ENCODE results near the gene KCNK4. TPM values are rescaled to one million over a fixed set of nuclear protein-coding genes. Genes with fewer than 3 reads are reported as not detected.

The KCNK4 gene
- total RNA-seq, 1 donor from 2014 or later: 0.47 TPM

DNA sequence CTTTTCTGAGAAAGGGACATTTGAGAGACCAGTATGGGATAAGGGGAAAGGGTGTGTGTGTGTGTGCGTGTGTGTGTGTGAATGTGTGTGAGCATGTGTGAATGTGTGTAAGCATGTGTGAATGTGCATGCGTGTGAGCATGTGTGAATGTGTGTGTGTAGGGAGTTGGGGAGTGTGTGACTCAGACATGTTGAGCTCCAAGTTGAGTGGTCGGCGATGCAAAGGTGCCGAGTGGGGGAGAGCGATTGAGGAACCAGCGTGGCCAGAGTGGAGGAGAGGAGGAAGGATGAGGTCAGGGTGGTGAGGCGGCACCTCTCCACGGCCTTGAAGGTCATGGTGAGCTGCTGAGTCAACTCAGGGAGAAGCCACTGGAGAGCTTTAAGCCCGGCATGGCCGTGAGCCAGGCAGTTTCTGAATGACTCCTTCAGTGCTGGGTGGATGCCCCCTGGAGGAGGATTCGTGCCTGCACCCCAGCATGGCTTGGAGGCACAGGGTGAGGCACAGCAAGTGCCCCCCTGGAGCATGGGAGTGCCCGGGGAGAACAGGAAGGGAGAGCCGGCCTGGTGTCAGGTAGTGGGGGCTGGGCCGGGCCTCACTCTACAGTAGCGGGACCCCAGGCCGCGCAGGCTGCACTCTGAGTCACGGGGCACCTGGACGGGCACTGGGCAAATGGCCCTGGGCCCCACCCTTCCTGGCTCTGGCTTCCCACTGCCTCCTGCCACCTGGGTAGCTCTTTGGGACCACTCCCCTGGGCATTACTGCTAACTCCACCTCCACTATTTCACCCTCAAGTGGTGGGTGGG is 40.7 kb downstream of the KCNK4 start:
- TF ChIP-seq, protein P1, sequence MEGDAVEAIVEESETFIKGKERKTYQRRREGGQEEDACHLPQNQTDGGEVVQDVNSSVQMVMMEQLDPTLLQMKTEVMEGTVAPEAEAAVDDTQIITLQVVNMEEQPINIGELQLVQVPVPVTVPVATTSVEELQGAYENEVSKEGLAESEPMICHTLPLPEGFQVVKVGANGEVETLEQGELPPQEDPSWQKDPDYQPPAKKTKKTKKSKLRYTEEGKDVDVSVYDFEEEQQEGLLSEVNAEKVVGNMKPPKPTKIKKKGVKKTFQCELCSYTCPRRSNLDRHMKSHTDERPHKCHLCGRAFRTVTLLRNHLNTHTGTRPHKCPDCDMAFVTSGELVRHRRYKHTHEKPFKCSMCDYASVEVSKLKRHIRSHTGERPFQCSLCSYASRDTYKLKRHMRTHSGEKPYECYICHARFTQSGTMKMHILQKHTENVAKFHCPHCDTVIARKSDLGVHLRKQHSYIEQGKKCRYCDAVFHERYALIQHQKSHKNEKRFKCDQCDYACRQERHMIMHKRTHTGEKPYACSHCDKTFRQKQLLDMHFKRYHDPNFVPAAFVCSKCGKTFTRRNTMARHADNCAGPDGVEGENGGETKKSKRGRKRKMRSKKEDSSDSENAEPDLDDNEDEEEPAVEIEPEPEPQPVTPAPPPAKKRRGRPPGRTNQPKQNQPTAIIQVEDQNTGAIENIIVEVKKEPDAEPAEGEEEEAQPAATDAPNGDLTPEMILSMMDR (IDR thresholded peaks at IDR 0.05; ENCODE audit: partially characterized antibody, unreplicated experiment): peak; percentile 59
- peaks cover 17% of the 10 kb centered on the region for H3K4me1 Mint-ChIP-seq (ENCODE audit: low read depth, unreplicated experiment)
- H3K4me3 Mint-ChIP-seq (ENCODE audit: unreplicated experiment): peak overlapping the region; percentile 21
- peaks cover 4% of the 10 kb centered on the region for H3K36me3 Mint-ChIP-seq (ENCODE audit: unreplicated experiment)
- DNase-seq: peak; percentile 62
- H3K27ac Mint-ChIP-seq (ENCODE audit: unreplicated experiment): peak overlapping the region; percentile 36
- peaks cover 14% of the 10 kb centered on the region for H3K27me3 Mint-ChIP-seq (ENCODE audit: unreplicated experiment)
- peaks cover 15% of the 10 kb centered on the region for H3K9me3 Mint-ChIP-seq (ENCODE audit: unreplicated experiment)

DNA sequence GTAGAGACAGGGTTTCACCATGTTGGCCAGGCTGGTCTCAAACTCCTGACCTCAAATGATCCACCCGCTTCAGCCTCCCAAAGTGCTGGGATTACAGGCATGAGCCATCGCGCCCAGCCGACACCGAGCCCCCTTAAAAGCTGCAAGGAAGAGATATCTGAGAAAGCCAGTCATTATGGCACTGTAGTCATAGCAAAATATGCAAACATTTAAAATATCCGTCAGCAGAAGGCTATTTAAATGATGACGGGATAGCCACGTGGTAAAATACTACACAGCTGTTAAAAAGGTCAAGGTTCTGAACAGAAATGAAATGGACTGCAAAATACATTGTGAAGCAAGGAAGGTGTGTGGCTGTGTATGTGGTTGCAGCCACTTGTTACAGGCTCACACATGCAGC is 42.5 kb downstream of the KCNK4 start:
- Mint-ChIP-seq H3K27ac (ENCODE audit: unreplicated experiment) (no peak overlapping the region), H3K9me3 (ENCODE audit: unreplicated experiment) (peaks cover 18% of the 10 kb centered on the region), H3K36me3 (ENCODE audit: unreplicated experiment) (no peaks in the 10 kb centered on the region), H3K27me3 (ENCODE audit: unreplicated experiment) (peaks cover 17% of the 10 kb centered on the region), H3K4me1 (ENCODE audit: low read depth, unreplicated experiment) (peaks cover 23% of the 10 kb centered on the region), H3K4me3 (ENCODE audit: unreplicated experiment) (peak overlapping the region; percentile 20)
- TF ChIP-seq, protein P1 (IDR thresholded peaks at IDR 0.05; ENCODE audit: partially characterized antibody, unreplicated experiment): no peak
- no peak for DNase-seq

DNA sequence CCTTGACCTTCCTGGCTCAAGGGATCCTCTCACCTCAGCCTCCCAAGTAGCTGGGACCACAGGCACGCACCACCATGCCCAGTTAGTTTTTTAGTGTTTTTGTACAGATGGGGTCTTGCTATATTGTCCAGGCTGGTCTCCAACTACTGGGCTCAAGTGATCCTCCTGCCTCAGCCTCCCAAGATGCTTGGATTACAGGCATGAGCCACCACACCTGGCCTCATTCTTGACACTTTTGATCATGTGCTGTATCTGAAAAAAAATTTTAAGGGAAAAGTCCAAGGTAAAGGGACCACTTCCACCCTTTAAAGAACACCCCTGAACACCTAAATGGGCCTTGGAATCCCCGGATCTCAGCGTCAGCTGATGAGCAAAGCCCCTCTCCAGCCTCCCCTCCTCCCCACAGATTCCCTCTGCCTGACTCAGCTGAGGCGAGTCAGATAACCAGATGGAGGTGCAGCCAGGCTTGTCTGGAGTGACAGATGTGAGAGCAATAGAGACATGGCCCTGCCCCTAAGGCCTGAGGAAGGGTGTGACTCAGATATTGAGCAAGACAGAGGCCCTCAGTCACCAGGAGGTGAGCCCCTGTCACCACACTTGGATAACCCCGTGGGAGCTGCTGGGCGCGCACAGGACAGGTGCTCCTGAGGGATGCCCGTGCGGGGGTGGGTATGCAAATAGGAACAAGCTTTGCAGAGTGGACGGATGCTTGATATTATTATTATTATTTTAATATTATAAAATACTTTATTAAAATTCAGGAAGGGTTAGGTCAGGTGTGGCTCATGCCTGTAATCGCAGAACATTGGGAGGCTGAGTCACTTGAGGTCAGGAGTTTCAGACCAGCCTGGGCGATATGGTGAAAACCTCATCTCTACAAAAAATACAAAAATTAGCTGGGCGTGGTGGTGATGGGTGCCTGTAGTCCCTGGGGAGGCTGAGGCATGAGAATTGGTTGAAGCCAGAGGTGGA is 43.9 kb downstream of the KCNK4 start:
- peak overlapping the region; percentile 97 for H3K27ac Mint-ChIP-seq (ENCODE audit: unreplicated experiment)
- peaks cover 4% of the 10 kb centered on the region for H3K36me3 Mint-ChIP-seq (ENCODE audit: unreplicated experiment)
- H3K4me3 Mint-ChIP-seq (ENCODE audit: unreplicated experiment): peak overlapping the region; percentile 82

DNA sequence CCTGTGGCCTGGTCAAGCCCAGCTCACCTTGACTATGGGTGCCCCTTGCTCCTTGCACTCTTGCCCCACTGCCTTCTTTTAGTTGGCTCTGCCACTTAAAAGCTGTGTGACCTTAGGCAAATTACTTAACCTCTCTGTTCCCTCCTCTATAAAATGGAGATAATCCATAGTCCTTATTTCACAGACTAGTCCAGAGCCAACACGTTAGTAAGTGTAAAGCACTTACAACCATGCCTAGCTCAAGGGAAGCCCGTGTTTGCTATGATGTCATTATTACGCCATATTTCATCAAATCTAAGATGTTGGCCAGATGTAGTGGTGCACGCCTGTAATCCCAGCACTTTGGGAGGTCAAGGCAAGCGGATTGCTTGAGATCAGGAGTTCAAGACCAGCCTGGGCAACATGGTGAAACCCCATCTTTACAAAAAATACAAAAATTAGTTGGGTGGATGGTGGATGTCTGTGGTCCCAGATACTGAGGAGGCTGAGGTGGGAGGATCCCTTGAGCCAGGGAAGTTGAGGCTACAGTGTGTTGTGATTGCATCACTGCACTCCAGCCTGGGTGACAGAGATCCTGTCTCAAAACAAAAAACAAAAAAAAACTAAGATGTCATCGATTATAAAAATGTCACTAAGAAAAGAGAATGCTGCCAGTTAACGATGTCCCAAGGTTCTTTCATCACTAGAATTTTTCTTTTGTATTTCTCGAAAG is 46.6 kb downstream of the KCNK4 start:
- H3K9me3 Mint-ChIP-seq (ENCODE audit: unreplicated experiment): peaks cover 25% of the 10 kb centered on the region
- DNase-seq: no peak
- peaks cover 11% of the 10 kb centered on the region for H3K27me3 Mint-ChIP-seq (ENCODE audit: unreplicated experiment)
- H3K4me3 Mint-ChIP-seq (ENCODE audit: unreplicated experiment): peak overlapping the region; percentile 30
- peak overlapping the region; percentile 43 for H3K27ac Mint-ChIP-seq (ENCODE audit: unreplicated experiment)
- H3K4me1 Mint-ChIP-seq (ENCODE audit: low read depth, unreplicated experiment): peaks cover 28% of the 10 kb centered on the region
- TF ChIP-seq, protein P1 (IDR thresholded peaks at IDR 0.05; ENCODE audit: partially characterized antibody, unreplicated experiment): no peak
- peaks cover 4% of the 10 kb centered on the region for H3K36me3 Mint-ChIP-seq (ENCODE audit: unreplicated experiment)

More for the DNA sequence above, 43.9 kb downstream of the KCNK4 start:
- TF ChIP-seq, protein P1 (IDR thresholded peaks at IDR 0.05; ENCODE audit: partially characterized antibody, unreplicated experiment): no peak
- peaks cover 27% of the 10 kb centered on the region for H3K4me1 Mint-ChIP-seq (ENCODE audit: low read depth, unreplicated experiment)
- peaks cover 17% of the 10 kb centered on the region for H3K9me3 Mint-ChIP-seq (ENCODE audit: unreplicated experiment)
- peaks cover 14% of the 10 kb centered on the region for H3K27me3 Mint-ChIP-seq (ENCODE audit: unreplicated experiment)
- DNase-seq: peak; percentile 87
